Measurements from ENCODE around the gene EI24.

- TF ChIP-seq POLR2AphosphoS5 (IDR thresholded peaks at IDR 0.05; ENCODE audit: low read depth, low read length): no peak
- no peak for TF ChIP-seq POLR2A (IDR thresholded peaks at IDR 0.05; ENCODE audit: low read depth, low read length)
- TF ChIP-seq TAF1 (IDR thresholded peaks at IDR 0.05; ENCODE audit: borderline replicate concordance, low read depth, low read length): no peak
Measured at GRCh38 chr11:125564357-125564756, 4.9 kb upstream of the EI24 start.
